GM19099 (cell line): ENCODE results near the gene DCAF8.

Source experiments
- POLR2A ChIP-seq: IDR thresholded peaks from 3 replicates; pipeline ENCODE4 v1.6.1; 2011; ENCODE audit warnings: low read depth; ENCODE audit not compliant: insufficient read length; ENCODE audit errors: extremely low read depth

The DCAF8 gene

GRCh38 chr1:160187407-160187806 is 74.9 kb downstream of the DCAF8 start:
- no peak for TF ChIP-seq POLR2A

- TF ChIP-seq POLR2A, result no peak
Observed at GRCh38 chr1:160186729-160187128, 75.6 kb downstream of the DCAF8 start.

GRCh38 chr1:160186246-160186645 is 76.1 kb downstream of the DCAF8 start:
- no peak for TF ChIP-seq POLR2A

GRCh38 chr1:160179336-160179735 is 83.0 kb downstream of the DCAF8 start:
- no peak for TF ChIP-seq POLR2A

GRCh38 chr1:160178731-160179130 is 83.6 kb downstream of the DCAF8 start:
- TF ChIP-seq POLR2A, result no peak

- no peak for TF ChIP-seq POLR2A
Observed at GRCh38 chr1:160177667-160178066, 84.7 kb downstream of the DCAF8 start.

GRCh38 chr1:160177231-160177630 is 85.1 kb downstream of the DCAF8 start:
- no peak for TF ChIP-seq POLR2A

DNA sequence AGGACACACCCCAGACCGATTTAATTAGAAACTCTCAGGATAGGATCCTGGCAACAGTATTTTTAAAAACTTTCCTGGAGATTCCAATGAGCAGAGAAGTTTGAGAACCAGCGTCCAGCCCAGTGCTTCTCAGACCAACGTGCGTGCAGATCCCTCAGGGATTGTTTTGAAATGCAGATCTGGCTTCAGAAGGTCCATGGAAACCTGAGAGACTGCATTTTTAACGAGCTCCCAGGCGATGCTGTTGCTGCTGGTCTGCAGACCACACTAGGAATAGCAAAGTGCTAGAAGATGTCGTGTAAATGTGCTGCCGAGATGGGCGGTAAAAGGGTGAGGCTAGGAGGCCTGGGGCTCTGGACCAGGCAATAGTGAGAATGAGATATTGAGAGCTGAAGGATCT is 90.4 kb downstream of the DCAF8 start:
- no peak for TF ChIP-seq POLR2A

DNA sequence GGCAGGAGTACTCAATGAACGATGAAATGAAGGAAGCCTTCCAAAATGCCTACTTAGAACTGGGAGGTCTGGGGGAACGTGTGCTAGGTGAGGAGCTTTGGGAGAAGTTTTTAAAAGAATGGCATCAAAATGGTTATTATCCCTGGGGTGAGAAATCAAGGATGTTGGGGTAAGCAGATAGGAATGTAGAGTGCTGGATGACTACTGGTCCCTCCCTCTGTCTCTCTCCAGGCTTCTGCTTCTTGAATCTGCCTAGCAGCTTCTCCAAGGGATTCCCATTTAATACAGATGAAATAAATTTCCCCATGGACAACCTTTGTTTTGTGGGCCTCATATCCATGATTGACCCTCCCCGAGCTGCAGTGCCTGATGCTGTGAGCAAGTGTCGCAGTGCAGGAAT is 91.0 kb downstream of the DCAF8 start:
- no peak for TF ChIP-seq POLR2A

GRCh38 chr1:160169553-160170399 is 92.6 kb downstream of the DCAF8 start:
- no peak for TF ChIP-seq POLR2A

GRCh38 chr1:160168609-160169369 is 93.6 kb downstream of the DCAF8 start:
- no peak for TF ChIP-seq POLR2A

DNA sequence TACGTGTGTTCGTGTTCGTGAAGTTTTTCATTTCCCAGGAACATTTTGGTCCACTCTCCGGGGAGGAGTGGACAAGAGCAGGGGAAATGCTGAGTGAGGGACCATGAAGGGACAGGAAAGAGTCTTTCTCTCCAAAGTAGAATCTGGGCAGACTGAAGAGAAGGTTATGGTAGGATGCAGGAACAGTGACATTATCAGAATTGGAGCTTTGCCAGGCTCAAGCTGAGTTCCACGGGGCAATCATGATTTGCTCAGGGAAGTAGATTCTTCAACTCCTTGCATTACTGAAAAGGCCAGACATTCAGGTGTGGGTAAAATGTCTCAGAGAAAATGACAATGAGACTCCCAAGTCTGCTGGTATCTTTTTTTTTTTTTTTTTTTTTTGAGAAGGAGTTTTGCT is 94.3 kb downstream of the DCAF8 start:
- TF ChIP-seq POLR2A, result no peak

GRCh38 chr1:160167580-160167979 is 94.8 kb downstream of the DCAF8 start:
- TF ChIP-seq POLR2A, result no peak

GRCh38 chr1:160167056-160167455 is 95.3 kb downstream of the DCAF8 start:
- no peak for TF ChIP-seq POLR2A

DNA sequence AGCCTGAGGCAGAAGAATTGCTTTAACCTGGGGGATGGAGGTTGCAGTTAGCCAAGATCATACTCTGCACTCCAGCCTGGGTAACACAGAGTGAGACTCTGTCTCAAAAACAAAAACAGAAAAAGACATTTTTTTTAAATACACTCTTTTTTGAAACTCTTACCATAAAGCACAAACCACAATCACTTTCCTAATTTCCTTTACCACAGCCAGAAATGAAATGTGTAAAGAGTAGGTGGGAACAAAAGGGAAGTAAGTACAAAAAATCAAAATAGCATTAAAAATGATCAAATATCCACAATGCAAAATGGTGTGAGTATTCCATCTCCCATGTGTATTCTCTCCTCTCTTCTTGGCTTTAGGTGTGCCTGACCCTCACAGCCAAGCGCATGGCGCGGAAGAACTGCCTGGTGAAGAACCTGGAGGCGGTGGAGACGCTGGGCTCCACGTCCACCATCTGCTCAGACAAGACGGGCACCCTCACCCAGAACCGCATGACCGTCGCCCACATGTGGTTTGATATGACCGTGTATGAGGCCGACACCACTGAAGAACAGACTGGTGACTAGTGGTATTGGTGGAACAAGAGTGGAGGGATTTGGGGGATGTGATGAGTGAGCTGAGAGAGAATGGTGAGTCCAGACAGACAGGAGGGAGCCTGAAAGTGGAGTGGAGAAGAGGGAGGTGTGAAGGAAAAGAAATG is 96.0 kb downstream of the DCAF8 start:
- TF ChIP-seq POLR2A, result no peak
